ENCODE data around the gene FCGR2B. TPM values are rescaled to one million over a fixed set of nuclear protein-coding genes. Genes with fewer than 3 reads are reported as not detected.
"Not testable (repeated sequence)": the region's sequence is repeated elsewhere in the genome, so short reads cannot be mapped to it uniquely, and the experiment has no call there.

The FCGR2B gene
- total RNA-seq, 2 donors from 2014 or later = not detected

DNA sequence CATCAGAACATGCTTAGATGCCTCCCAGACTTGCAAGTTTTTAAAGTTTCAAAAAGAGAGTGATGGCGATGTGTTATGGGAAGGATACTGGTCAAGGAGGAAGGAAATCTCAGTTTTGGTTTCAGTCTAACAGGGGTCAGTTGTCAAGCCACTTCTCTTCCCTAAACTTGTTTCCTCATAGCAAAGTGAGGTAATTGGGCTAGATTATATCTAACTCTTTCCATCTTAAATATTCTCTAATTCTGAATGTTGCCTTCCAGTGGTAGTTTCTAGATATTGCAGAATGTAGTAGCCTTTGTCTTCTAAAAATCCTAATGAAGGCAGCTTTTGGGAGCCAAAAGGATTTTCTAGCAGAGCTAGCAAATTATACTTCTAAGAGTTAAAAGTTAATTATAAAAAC is 20.2 kb upstream of the FCGR2B start:
- H3K36me3 Mint-ChIP-seq (ENCODE audit: low read depth); DNase-seq; H3K4me3 ChIP-seq (ENCODE audit: low read length); H3K4me3 Mint-ChIP-seq; H3K9me3 Mint-ChIP-seq; H3K9ac ChIP-seq (ENCODE audit: extremely low read depth, low read length, poor library complexity, severe bottlenecking); H3K4me1 Mint-ChIP-seq; H3K27ac ChIP-seq (ENCODE audit: low read depth, low read length); H3K27me3 ChIP-seq (ENCODE audit: control insufficient read depth, insufficient read depth, low read length, poor library complexity, severe bottlenecking); H3K36me3 ChIP-seq (ENCODE audit: control insufficient read depth, insufficient read depth, low read length); H3K9me3 ChIP-seq (ENCODE audit: control insufficient read depth, low read length); H3K27me3 Mint-ChIP-seq (ENCODE audit: insufficient read depth); H3K27ac Mint-ChIP-seq; H3K4me1 ChIP-seq (ENCODE audit: control insufficient read depth, insufficient read depth, low read length): not testable (repeated sequence)
- no CpG with 5 or more reads among the region's 1 CpG for WGBS, 2 experiments (ENCODE audit: insufficient coverage in 1 of 2, insufficient read length in 1 of 2)

DNA sequence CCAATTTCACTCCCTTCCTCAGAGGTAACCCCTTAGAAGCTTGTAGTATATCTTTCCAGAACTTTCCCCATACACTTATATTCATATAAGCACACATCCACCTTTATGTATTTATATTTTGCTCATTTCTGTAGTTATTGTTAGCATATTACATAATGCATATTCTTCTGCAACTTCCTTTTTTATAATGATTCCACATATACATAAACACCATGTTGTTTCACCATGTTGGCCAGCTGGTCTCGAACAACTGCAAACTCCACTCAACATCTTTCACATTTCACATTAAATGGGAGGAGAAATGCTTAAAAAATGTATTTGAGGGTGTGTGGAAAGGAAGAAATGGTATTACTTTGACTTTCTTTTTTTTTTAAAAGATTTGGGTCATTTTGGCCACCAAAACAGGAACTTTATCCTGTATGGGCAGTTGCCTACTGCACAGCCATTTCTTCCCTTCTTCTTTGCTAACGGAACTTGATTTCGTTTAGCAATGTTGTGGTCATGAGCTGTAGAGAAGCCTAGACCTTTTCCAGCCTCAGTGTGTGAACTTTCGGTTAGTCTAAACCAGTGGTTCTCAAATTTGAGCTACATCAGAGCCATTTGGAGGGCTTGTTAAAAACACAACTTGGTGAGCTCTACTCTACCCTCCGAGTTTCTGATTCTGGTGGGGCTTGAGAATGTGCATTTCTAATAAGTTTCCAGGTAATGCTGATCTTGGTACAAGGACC is 19.3 kb upstream of the FCGR2B start:
- not testable (repeated sequence) for H3K36me3 Mint-ChIP-seq (ENCODE audit: low read depth); H3K27ac Mint-ChIP-seq; H3K4me3 ChIP-seq (ENCODE audit: low read length); H3K27ac ChIP-seq (ENCODE audit: low read depth, low read length); H3K9me3 Mint-ChIP-seq; H3K4me1 ChIP-seq (ENCODE audit: control insufficient read depth, insufficient read depth, low read length); H3K27me3 Mint-ChIP-seq (ENCODE audit: insufficient read depth); H3K27me3 ChIP-seq (ENCODE audit: control insufficient read depth, insufficient read depth, low read length, poor library complexity, severe bottlenecking); DNase-seq; H3K4me3 Mint-ChIP-seq; H3K4me1 Mint-ChIP-seq; H3K9me3 ChIP-seq (ENCODE audit: control insufficient read depth, low read length); H3K9ac ChIP-seq (ENCODE audit: extremely low read depth, low read length, poor library complexity, severe bottlenecking); H3K36me3 ChIP-seq (ENCODE audit: control insufficient read depth, insufficient read depth, low read length)
- 94% methylated on average over 3 of the region's 5 CpGs; no CpG with 5 or more reads in 1 of the 2 experiments for WGBS, 2 experiments (ENCODE audit: insufficient coverage in 1 of 2, insufficient read length in 1 of 2)

DNA sequence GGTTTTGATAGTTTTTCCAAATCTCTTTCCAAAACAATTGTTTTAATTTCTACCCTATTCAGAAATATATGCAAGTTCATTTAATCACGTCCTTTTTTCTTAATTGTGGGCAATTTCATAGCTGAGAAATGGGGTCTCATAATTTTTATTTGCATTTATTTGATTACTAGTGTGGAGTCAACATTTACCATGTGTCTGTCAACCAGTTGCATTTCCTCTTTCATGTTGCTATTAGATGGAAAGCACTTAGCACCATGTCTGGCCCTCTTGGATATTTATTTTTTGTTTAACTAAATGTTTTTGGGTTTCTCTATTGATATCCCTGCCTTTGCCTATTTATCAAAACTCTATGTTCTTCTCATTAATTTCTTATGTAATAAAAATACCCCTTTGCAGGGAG is 18.1 kb upstream of the FCGR2B start:
- 80% methylated on average over 1 of the region's 1 CpG; no CpG with 5 or more reads in 1 of the 2 experiments for WGBS, 2 experiments (ENCODE audit: insufficient coverage in 1 of 2, insufficient read length in 1 of 2)
- not testable (repeated sequence) for H3K27ac ChIP-seq (ENCODE audit: low read depth, low read length); H3K9ac ChIP-seq (ENCODE audit: extremely low read depth, low read length, poor library complexity, severe bottlenecking); DNase-seq; H3K4me3 ChIP-seq (ENCODE audit: low read length); H3K27me3 ChIP-seq (ENCODE audit: control insufficient read depth, insufficient read depth, low read length, poor library complexity, severe bottlenecking); H3K9me3 Mint-ChIP-seq; H3K36me3 ChIP-seq (ENCODE audit: control insufficient read depth, insufficient read depth, low read length); H3K4me1 Mint-ChIP-seq; H3K27ac Mint-ChIP-seq; H3K27me3 Mint-ChIP-seq (ENCODE audit: insufficient read depth); H3K4me3 Mint-ChIP-seq; H3K9me3 ChIP-seq (ENCODE audit: control insufficient read depth, low read length); H3K36me3 Mint-ChIP-seq (ENCODE audit: low read depth); H3K4me1 ChIP-seq (ENCODE audit: control insufficient read depth, insufficient read depth, low read length)

DNA sequence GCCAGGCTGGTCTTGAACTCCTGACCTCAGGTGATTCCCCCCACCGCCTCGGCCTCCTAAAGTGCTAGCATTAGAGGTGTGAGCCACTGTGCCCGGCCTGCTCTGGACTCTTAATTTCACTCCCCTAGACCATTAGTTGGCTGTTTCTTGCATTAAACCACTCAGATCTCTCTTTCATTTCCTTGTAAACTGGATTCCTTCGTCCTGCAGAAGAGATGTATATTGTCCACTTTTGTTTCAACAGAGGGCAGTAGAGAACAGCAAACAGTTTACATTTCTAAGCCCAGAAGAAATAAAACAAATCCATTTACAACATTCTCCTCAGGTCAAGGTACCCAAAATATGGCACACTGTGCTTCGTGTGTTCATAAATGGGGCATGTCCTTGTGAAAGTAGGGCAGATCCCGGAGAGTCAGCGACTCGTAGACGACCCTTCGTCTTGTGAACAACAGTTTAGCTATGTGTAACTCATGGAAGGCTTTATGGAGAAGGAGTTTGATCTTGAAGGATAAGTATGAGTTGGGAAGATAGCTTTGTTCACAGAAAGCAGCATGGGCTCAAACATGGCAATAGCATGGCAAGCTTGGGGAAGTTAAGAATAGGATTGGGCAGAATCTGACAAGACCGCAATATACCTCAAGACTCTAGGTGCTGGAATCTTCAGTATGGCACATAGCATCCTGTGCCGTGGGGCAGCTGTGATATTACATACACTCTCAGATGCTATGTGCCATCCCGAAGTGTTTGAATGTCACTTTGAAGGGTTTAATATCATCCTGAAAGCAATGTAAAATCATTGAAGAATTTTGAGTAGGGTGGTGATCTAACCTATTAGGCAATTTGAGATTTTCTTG is 15.2 kb upstream of the FCGR2B start:
- H3K27ac ChIP-seq (ENCODE audit: low read depth, low read length); H3K36me3 ChIP-seq (ENCODE audit: control insufficient read depth, insufficient read depth, low read length); H3K27me3 ChIP-seq (ENCODE audit: control insufficient read depth, insufficient read depth, low read length, poor library complexity, severe bottlenecking); H3K9me3 Mint-ChIP-seq; H3K9me3 ChIP-seq (ENCODE audit: control insufficient read depth, low read length); H3K4me1 Mint-ChIP-seq; H3K9ac ChIP-seq (ENCODE audit: extremely low read depth, low read length, poor library complexity, severe bottlenecking); H3K4me3 ChIP-seq (ENCODE audit: low read length); H3K27ac Mint-ChIP-seq; H3K36me3 Mint-ChIP-seq (ENCODE audit: low read depth); H3K4me1 ChIP-seq (ENCODE audit: control insufficient read depth, insufficient read depth, low read length); H3K4me3 Mint-ChIP-seq; H3K27me3 Mint-ChIP-seq (ENCODE audit: insufficient read depth): not testable (repeated sequence)
- TF ChIP-seq, protein P1, sequence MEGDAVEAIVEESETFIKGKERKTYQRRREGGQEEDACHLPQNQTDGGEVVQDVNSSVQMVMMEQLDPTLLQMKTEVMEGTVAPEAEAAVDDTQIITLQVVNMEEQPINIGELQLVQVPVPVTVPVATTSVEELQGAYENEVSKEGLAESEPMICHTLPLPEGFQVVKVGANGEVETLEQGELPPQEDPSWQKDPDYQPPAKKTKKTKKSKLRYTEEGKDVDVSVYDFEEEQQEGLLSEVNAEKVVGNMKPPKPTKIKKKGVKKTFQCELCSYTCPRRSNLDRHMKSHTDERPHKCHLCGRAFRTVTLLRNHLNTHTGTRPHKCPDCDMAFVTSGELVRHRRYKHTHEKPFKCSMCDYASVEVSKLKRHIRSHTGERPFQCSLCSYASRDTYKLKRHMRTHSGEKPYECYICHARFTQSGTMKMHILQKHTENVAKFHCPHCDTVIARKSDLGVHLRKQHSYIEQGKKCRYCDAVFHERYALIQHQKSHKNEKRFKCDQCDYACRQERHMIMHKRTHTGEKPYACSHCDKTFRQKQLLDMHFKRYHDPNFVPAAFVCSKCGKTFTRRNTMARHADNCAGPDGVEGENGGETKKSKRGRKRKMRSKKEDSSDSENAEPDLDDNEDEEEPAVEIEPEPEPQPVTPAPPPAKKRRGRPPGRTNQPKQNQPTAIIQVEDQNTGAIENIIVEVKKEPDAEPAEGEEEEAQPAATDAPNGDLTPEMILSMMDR (conservative IDR thresholded peaks at IDR 0.05) = peak; percentile 71
- peak; percentile 45 for DNase-seq
- WGBS, 2 experiments (ENCODE audit: insufficient coverage in 1 of 2, insufficient read length in 1 of 2) = 70% methylated on average over 9 to 10 of the region's 13 CpGs

DNA sequence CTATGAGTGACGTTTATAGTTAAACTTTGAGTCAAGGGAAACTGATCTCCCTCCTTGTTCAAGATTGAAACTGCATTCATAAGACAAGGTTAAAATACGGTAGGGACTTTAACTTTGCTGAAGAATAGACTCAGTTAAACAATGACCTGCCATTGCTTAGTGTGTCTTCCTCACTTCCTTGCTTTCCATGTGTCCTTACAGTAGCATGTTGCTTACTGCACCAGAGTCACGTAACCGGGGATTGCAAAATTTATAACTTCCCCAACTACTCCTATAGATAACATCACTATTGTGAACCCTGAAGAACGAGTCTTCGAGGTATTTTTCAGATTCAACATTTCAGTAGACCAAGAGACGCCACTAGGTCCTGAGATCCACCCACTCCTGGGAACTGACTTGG is 9.4 kb upstream of the FCGR2B start:
- not testable (repeated sequence) for H3K4me3 ChIP-seq (ENCODE audit: low read length); H3K27me3 ChIP-seq (ENCODE audit: control insufficient read depth, insufficient read depth, low read length, poor library complexity, severe bottlenecking); H3K27me3 Mint-ChIP-seq (ENCODE audit: insufficient read depth); DNase-seq; H3K36me3 Mint-ChIP-seq (ENCODE audit: low read depth); H3K36me3 ChIP-seq (ENCODE audit: control insufficient read depth, insufficient read depth, low read length); H3K9me3 Mint-ChIP-seq; H3K27ac Mint-ChIP-seq; H3K27ac ChIP-seq (ENCODE audit: low read depth, low read length); H3K4me1 ChIP-seq (ENCODE audit: control insufficient read depth, insufficient read depth, low read length); H3K4me3 Mint-ChIP-seq; H3K9ac ChIP-seq (ENCODE audit: extremely low read depth, low read length, poor library complexity, severe bottlenecking); H3K9me3 ChIP-seq (ENCODE audit: control insufficient read depth, low read length); H3K4me1 Mint-ChIP-seq
- WGBS, 2 experiments (ENCODE audit: insufficient coverage in 1 of 2, insufficient read length in 1 of 2) = no CpG with 5 or more reads among the region's 7 CpGs

DNA sequence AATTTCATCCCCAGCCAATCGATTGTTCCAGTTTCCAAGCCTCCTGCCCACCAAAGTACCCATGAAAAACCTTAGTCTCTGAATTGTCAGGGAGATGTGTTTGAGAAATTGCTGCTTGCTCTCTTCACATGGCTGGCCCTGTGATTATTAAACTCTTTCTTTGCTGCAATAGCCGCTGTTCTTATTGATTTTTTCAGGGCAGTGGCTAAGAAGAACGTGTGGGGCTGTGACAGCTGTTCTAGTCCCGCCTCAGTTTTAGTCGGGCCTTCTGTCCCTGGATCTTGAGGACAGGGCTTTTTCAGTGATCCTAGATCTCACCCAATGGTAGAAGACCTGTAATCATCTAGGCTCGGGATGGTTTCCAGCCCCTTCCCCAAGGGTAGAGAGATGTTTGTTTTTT is 9.0 kb upstream of the FCGR2B start:
- not testable (repeated sequence) for H3K9ac ChIP-seq (ENCODE audit: extremely low read depth, low read length, poor library complexity, severe bottlenecking); H3K27ac Mint-ChIP-seq; H3K9me3 Mint-ChIP-seq; H3K36me3 ChIP-seq (ENCODE audit: control insufficient read depth, insufficient read depth, low read length); H3K4me3 Mint-ChIP-seq; H3K4me1 Mint-ChIP-seq; H3K27ac ChIP-seq (ENCODE audit: low read depth, low read length); H3K27me3 ChIP-seq (ENCODE audit: control insufficient read depth, insufficient read depth, low read length, poor library complexity, severe bottlenecking); DNase-seq; H3K27me3 Mint-ChIP-seq (ENCODE audit: insufficient read depth); H3K36me3 Mint-ChIP-seq (ENCODE audit: low read depth); H3K9me3 ChIP-seq (ENCODE audit: control insufficient read depth, low read length); H3K4me1 ChIP-seq (ENCODE audit: control insufficient read depth, insufficient read depth, low read length); H3K4me3 ChIP-seq (ENCODE audit: low read length)
- WGBS, 2 experiments (ENCODE audit: insufficient coverage in 1 of 2, insufficient read length in 1 of 2) = no CpG with 5 or more reads among the region's 6 CpGs
